Measurements from ENCODE around the gene EPHA4.

GRCh38 chr2:221484761-221485502 is 87.2 kb downstream of the EPHA4 start:
- no peak for TF ChIP-seq CTCF (IDR thresholded peaks at IDR 0.05; ENCODE audit: low read length)
- no peak for TF ChIP-seq EZH2 (optimal IDR thresholded peaks at IDR 0.05; ENCODE audit: low read depth, low read length)
- no peak for TF ChIP-seq EZH2phosphoT487 (IDR thresholded peaks at IDR 0.05; ENCODE audit: low read length)
